Thyroid gland (tissue), 4 donors: ENCODE measurements around the gene EXOSC2. TPM values are rescaled to one million over a fixed set of nuclear protein-coding genes. Genes with fewer than 3 reads are reported as not detected.

Experiments used
- DNase-seq, 2 donors: peaks; one replicate each; pipeline ENCODE4 v3.0.0-alpha.2; 2019
- H3K27ac ChIP-seq, 3 donors: fragments of 200-600 bp; sonication (generic); 1 replicate in 2 of 3; 2 replicates in 1 of 3; pipeline ENCODE4 v1.5.1; 2016 to 2019; ENCODE audit warnings: mild to moderate bottlenecking in 1 of 3, moderate library complexity in 1 of 3
- H3K27me3 ChIP-seq: fragments of 200-600 bp; sonication (generic); one replicate; pipeline ENCODE4 v1.5.1; 2019
- H3K36me3 ChIP-seq, 2 donors: fragments of 200-600 bp; sonication (generic); one replicate each; pipeline ENCODE4 v1.5.1; 2016 to 2019
- H3K4me1 ChIP-seq, 2 donors: fragments of 200-600 bp; sonication (generic); one replicate each; pipeline ENCODE4 v1.5.1; 2017 to 2019
- H3K4me3 ChIP-seq, 3 donors: fragments of 200-600 bp; sonication (generic); replicated peaks in 1 of 3; 1 replicate in 2 of 3; 2 replicates in 1 of 3; pipeline ENCODE4 v1.5.1; 2016; ENCODE audit warnings: mild to moderate bottlenecking in 1 of 3
- H3K9me3 ChIP-seq: fragments of 200-600 bp; sonication (generic); one replicate; pipeline ENCODE4 v1.5.1; 2017
- CTCF ChIP-seq, 6 experiments: fragments of 200-600 bp in 3 of 6; fragments of 450-650 bp in 3 of 6; sonication (generic) in 3 of 6; IDR thresholded peaks; one replicate each; pipeline ENCODE4 v1.5.1; 2016 to 2019; ENCODE audit warnings: antibody characterized with exemption in 6 of 6, mild to moderate bottlenecking in 2 of 6, inconsistent platforms in 1 of 6, moderate library complexity in 1 of 6
- POLR2A ChIP-seq, 2 donors: fragments of 450-650 bp; IDR thresholded peaks; one replicate each; pipeline ENCODE4 v1.6.1; 2017; ENCODE audit warnings: antibody characterized with exemption in 2 of 2, mild to moderate bottlenecking in 2 of 2, moderate library complexity in 1 of 2
- WGBS, 2 donors: methylation state at CpG; one replicate each; pipeline ENCODE4 v1.1.5; 2017; 5-methylcytosine and 5-hydroxymethylcytosine counted together
- intact Hi-C: fragments of 100-400 bp; cut with DNase I; formaldehyde crosslinking; loops from one replicate; pipeline ENCODE4 v1.15.1; 2023
- total RNA-seq, 4 donors: library from RNA; depleted of rRNA; stranded (reverse); fragments of >200 nt; gene quantifications; one replicate each; pipeline ENCODE4 v1.2.3, GENCODE V29; 2016

The EXOSC2 gene
- total RNA-seq, 4 donors from 2014 or later = 19.2 to 21.6 (median 20.3) TPM

DNA sequence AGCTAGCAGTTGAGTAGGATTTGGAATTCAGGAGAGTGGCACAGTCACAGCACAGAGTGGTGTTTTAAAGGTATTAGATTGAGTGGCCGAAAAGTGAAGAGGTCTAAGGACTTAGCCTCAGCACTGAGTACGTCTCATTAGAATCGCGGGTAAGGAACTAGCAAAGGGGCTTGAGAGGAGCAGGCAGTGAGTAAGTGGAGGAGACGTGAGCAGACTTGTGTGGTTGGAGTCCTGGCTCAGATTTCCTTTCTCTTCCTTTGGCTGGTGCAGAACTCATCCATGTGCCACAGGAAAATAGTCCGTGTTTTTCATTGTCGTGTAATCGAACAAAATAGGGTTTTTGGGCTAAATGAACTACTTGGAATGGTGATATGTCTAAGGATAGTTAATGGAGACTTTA lies 3.4 kb downstream of the EXOSC2 start:
- Histone ChIP-seq H3K4me3 (no peak overlapping the region), H3K9me3 (no peaks in the 10 kb centered on the region), H3K27ac (no peak overlapping the region), H3K36me3 (peaks cover 21 to 23% of the 10 kb centered on the region in 2 donors), H3K27me3 (no peaks in the 10 kb centered on the region), H3K4me1 (peaks cover 15 to 24% of the 10 kb centered on the region in 2 donors)
- TF ChIP-seq POLR2A (IDR thresholded peaks at IDR 0.05) (no peak), CTCF (IDR thresholded peaks at IDR 0.05) (no peak)
- no peak for DNase-seq
- intact Hi-C loops = no loop called here
- 92 to 94% methylated on average over 8 of the region's 8 CpGs for WGBS, 2 donors

GRCh38 chr9:130698514-130698913 lies 4.9 kb downstream of the EXOSC2 start:
- no peaks in the 10 kb centered on the region for H3K9me3 ChIP-seq
- no peak for DNase-seq
- H3K4me1 ChIP-seq = peaks cover 10 to 21% of the 10 kb centered on the region in 2 donors
- peaks cover 29 to 30% of the 10 kb centered on the region in 2 donors for H3K36me3 ChIP-seq
- H3K4me3 ChIP-seq = no peak overlapping the region
- no peak for TF ChIP-seq CTCF (IDR thresholded peaks at IDR 0.05)
- no peak for TF ChIP-seq POLR2A (IDR thresholded peaks at IDR 0.05)
- H3K27ac ChIP-seq = no peak overlapping the region
- 82 to 83% methylated on average over 3 of the region's 3 CpGs for WGBS, 2 donors
- no peaks in the 10 kb centered on the region for H3K27me3 ChIP-seq
- intact Hi-C loops = no loop called here

DNA sequence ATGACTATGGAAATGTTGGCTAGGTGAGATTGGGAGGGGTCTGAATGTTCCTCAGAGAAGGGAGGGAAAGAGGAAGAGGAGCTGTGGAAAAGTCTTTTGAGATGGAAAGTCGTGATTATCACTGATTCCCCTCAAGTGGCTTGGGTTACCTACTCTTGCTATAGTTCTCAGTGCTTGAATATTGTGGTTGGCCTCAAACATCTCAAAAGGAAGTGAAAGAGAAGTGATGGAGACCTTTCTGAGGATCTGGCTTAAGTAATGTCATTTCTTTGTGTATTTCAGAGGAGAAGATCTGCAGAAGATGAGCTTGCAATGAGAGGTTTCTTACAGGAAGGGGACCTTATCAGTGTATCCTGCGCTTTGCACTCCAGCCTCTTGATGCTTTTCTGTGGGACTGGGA lies 5.5 kb downstream of the EXOSC2 start:
- 85 to 90% methylated on average over 2 of the region's 2 CpGs for WGBS, 2 donors
- intact Hi-C loops = no loop called here
- Histone ChIP-seq H3K27me3 (no peaks in the 10 kb centered on the region), H3K4me3 (no peak overlapping the region), H3K4me1 (peaks cover 9 to 20% of the 10 kb centered on the region in 2 donors), H3K27ac (no peak overlapping the region), H3K36me3 (peaks cover 34% of the 10 kb centered on the region in 2 donors), H3K9me3 (no peaks in the 10 kb centered on the region)
- no peak for DNase-seq
- TF ChIP-seq POLR2A (IDR thresholded peaks at IDR 0.05) = no peak
- TF ChIP-seq CTCF (IDR thresholded peaks at IDR 0.05) = no peak

- no peaks in the 10 kb centered on the region for H3K9me3 ChIP-seq
- peak; percentile 82 to 88 for DNase-seq
- 56 to 59% methylated on average over 13 of the region's 13 CpGs for WGBS, 2 donors
- H3K36me3 ChIP-seq = peaks cover 40% of the 10 kb centered on the region in 2 donors
- intact Hi-C loops = loop anchor here (5.0 kb wide), 1 partner anchor 346 kb away; no protein-coding TSS in a partner anchor
- H3K27ac ChIP-seq = peak overlapping the region in 1 of 3 donors; percentile 47
- no peak overlapping the region for H3K4me3 ChIP-seq
- peaks cover 0 to 7% of the 10 kb centered on the region in 2 donors for H3K4me1 ChIP-seq
- H3K27me3 ChIP-seq = no peaks in the 10 kb centered on the region
- peak; percentile 78 to 95 (median 90) for TF ChIP-seq CTCF (IDR thresholded peaks at IDR 0.05)
- TF ChIP-seq POLR2A (IDR thresholded peaks at IDR 0.05) = no peak
Measured at GRCh38 chr9:130701059-130702022, 7.8 kb downstream of the EXOSC2 start.

GRCh38 chr9:130703501-130703900 lies 9.9 kb downstream of the EXOSC2 start:
- Histone ChIP-seq H3K9me3 (no peaks in the 10 kb centered on the region), H3K4me3 (no peak overlapping the region), H3K27me3 (no peaks in the 10 kb centered on the region), H3K36me3 (peaks cover 26 to 32% of the 10 kb centered on the region in 2 donors), H3K4me1 (peaks cover 0 to 7% of the 10 kb centered on the region in 2 donors), H3K27ac (no peak overlapping the region)
- 84 to 91% methylated on average over 7 of the region's 7 CpGs for WGBS, 2 donors
- intact Hi-C loops = loop anchor here (5.0 kb wide), 1 partner anchor 344 kb away; no protein-coding TSS in a partner anchor
- TF ChIP-seq CTCF (IDR thresholded peaks at IDR 0.05) (no peak), POLR2A (IDR thresholded peaks at IDR 0.05) (no peak)
- DNase-seq = no peak
